Measurements from ENCODE around the gene MCRIP2. TPM values are rescaled to one million over a fixed set of nuclear protein-coding genes. Genes with fewer than 3 reads are reported as not detected.

The MCRIP2 gene
- total and polyA plus RNA-seq, 2 of the 8 experiments (the other 6 are each of a cell fraction or from before 2014, with no cell fraction given): 45.4 to 75.5 TPM

GRCh38 chr16:609984-610383, 31.6 kb upstream of the MCRIP2 start:
- Histone ChIP-seq H3K23me2 (ENCODE audit: low read depth, low read length) (no peaks in the 10 kb centered on the region), H3K4me3 (ENCODE audit: extremely low read depth in 1 of 4, insufficient read depth in 2 of 4, low read depth in 3 of 4, low read length in 4 of 4) (no peak overlapping the region), H3K36me3 (ENCODE audit: control insufficient read depth in 2 of 4, insufficient read depth in 4 of 4, low read length in 3 of 4) (no peaks in the 10 kb centered on the region; a peak in 1 of 8 replicates), H2BK12ac (ENCODE audit: low read depth, low read length) (0 out of 2 replicates have a peak overlapping the region, but pooled peaks have one; percentile 27), H3K79me2 (ENCODE audit: control insufficient read depth in 1 of 2, insufficient read depth in 2 of 2, low read length in 2 of 2) (peaks cover 0 to 2% of the 10 kb centered on the region in 2 experiments; a peak in 1 of 4 replicates), H3K4ac (replicated peaks; ENCODE audit: insufficient read length, low read depth, low read length) (no peak overlapping the region), H4K91ac (replicated peaks; ENCODE audit: insufficient read length, low read length) (no peak overlapping the region), H2AFZ (ENCODE audit: low read length) (no peak overlapping the region), H2AK5ac (ENCODE audit: low read depth, low read length) (0 out of 2 replicates have a peak overlapping the region, but pooled peaks have one; percentile 39), H2BK120ac (replicated peaks; ENCODE audit: low read depth, low read length) (no peak overlapping the region), H3K4me2 (ENCODE audit: insufficient read depth in 1 of 2, low read depth in 2 of 2, low read length in 2 of 2) (no peak overlapping the region), H3K4me1 (replicated peaks in 1 of 4; ENCODE audit: control insufficient read depth in 3 of 4, insufficient read depth in 4 of 4, low read length in 3 of 4) (no peaks in the 10 kb centered on the region; a peak in 1 of 7 replicates), H3K9me3 (ENCODE audit: insufficient read depth in 2 of 2, low read depth in 1 of 2, low read length in 1 of 2) (peaks cover 5 to 7% of the 10 kb centered on the region in 2 experiments; a peak in 3 of 4 replicates), H3K27me3 (replicated peaks in 1 of 4; ENCODE audit: control insufficient read depth in 3 of 4, extremely low read depth in 1 of 4, insufficient read depth in 3 of 4, low read length in 3 of 4) (no peaks in the 10 kb centered on the region), H3K56ac (replicated peaks; ENCODE audit: insufficient read length, low read depth, low read length) (no peak overlapping the region), H4K20me1 (replicated peaks in 1 of 2; ENCODE audit: control insufficient read depth in 1 of 2, insufficient read depth in 2 of 2, low read length in 2 of 2) (peaks cover 0 to 9% of the 10 kb centered on the region in 2 experiments), H3K18ac (ENCODE audit: extremely low read depth, low read length) (no peak overlapping the region), H3K79me1 (ENCODE audit: low read depth, low read length) (peaks cover 6% of the 10 kb centered on the region), H2BK15ac (ENCODE audit: low read length) (no peak overlapping the region), H3K23ac (ENCODE audit: insufficient read length) (no peak overlapping the region), H3K14ac (ENCODE audit: insufficient read length) (no peak overlapping the region), H3K27ac (ENCODE audit: low read depth, low read length) (no peak overlapping the region), H4K5ac (ENCODE audit: insufficient read length, low read depth, low read length) (no peak overlapping the region), H3K9ac (replicated peaks in 1 of 4; ENCODE audit: extremely low read depth in 1 of 4, low read depth in 3 of 4, low read length in 3 of 4) (no peak overlapping the region), H4K8ac (ENCODE audit: extremely low read depth, insufficient read depth, low read length) (no peak overlapping the region), H2BK5ac (ENCODE audit: low read depth, low read length) (no peak overlapping the region), H2BK20ac (ENCODE audit: low read length) (0 out of 2 replicates have a peak overlapping the region, but pooled peaks have one; percentile 18)
- TF ChIP-seq POU5F1 (IDR thresholded peaks at IDR 0.05; ENCODE audit: low read depth, low read length): no peak
- no peak for TF ChIP-seq RAD21 (IDR thresholded peaks at IDR 0.05 in 1 of 2, conservative IDR thresholded peaks at IDR 0.05 in 1 of 2; ENCODE audit: low read depth in 2 of 2, low read length in 2 of 2)
- ChIA-PET POLR2A (ENCODE audit: partially characterized antibody) (interaction anchor here (0.7 to 1.4 kb wide), 3 partner anchors 9 to 86 kb away, joined by 3 to 4 read pairs (median 3); no protein-coding TSS in a partner anchor), CTCF (ENCODE audit: partially characterized antibody) (interaction anchor here (1.1 to 5.2 kb wide), 15 partner anchors 9 to 184 kb away, joined by 3 to 29 read pairs (median 4); partner anchors contain the start of genes RAB11FIP3 and RAB40C)
- WGBS, 2 experiments (ENCODE audit: extremely low coverage in 1 of 2, insufficient coverage in 1 of 2, insufficient read length in 1 of 2, insufficient replicate concordance in 2 of 2, low coverage in 1 of 2, low lambda C conversion rate in 2 of 2, missing lambda C conversion rate in 1 of 2): 93% methylated on average over 12 of the region's 14 CpGs; no CpG with 5 or more reads in 1 of the 2 experiments
- DNase-seq (ENCODE audit: low read depth in 1 of 2, low spot score in 2 of 2) (no peak), FAIRE-seq (no peak)

Data from H1 (cell line).